Upper lobe of right lung (tissue), 1 donor: ENCODE measurements around the gene PTPN2. TPM values are rescaled to one million over a fixed set of nuclear protein-coding genes. Genes with fewer than 3 reads are reported as not detected.

Experiments used
- ATAC-seq: fragments of 200-7000 bp; cut with Tn5 transposase; one replicate; pipeline ENCODE4 v1.9.1; 2020; ENCODE audit warnings: mild to moderate bottlenecking, moderate library complexity
- DNase-seq: peaks from one replicate; pipeline ENCODE4 v3.0.0-alpha.2; 2020
- H3K27ac ChIP-seq: fragments of 200-600 bp; one replicate; pipeline ENCODE4 v1.8.0; 2022
- H3K27me3 ChIP-seq: fragments of 200-600 bp; one replicate; pipeline ENCODE4 v1.8.0; 2022; ENCODE audit warnings: mild to moderate bottlenecking
- H3K36me3 ChIP-seq: fragments of 200-600 bp; one replicate; pipeline ENCODE4 v1.8.0; 2022
- H3K4me1 ChIP-seq: fragments of 200-600 bp; one replicate; pipeline ENCODE4 v1.8.0; 2022
- H3K4me3 ChIP-seq: fragments of 200-600 bp; one replicate; pipeline ENCODE4 v1.8.0; 2022; ENCODE audit warnings: mild to moderate bottlenecking
- H3K9me3 ChIP-seq: fragments of 200-600 bp; one replicate; pipeline ENCODE4 v1.8.0; 2022
- CTCF ChIP-seq: fragments of 200-600 bp; IDR thresholded peaks from one replicate; pipeline ENCODE4 v1.8.0; 2022; ENCODE audit warnings: antibody characterized with exemption
- intact Hi-C: fragments of 100-400 bp; cut with DNase I; formaldehyde crosslinking; loops from one replicate; pipeline ENCODE4 v1.11.0; 2022
- total RNA-seq: library from RNA; stranded (reverse); fragmentation: NEBNext Ultra II Directional; extraction: Animal tissue kit (Norgen Biotek cat#: 25700); gene quantifications from one replicate; pipeline ENCODE4 v1.2.1, GENCODE V29; 2021
- donor health status: DM: no; HTN: yes; CAD: no; lungs with severe emphysema.

PTPN2 gene
- total RNA-seq, 1 donor from 2014 or later = 53.9 TPM

- ATAC-seq = no peak
- no peak for TF ChIP-seq CTCF
- H3K4me3 ChIP-seq = no peak overlapping the region
Observed at GRCh38 chr18:12786669-12787068, 97.4 kb downstream of the PTPN2 start.

GRCh38 chr18:12783524-12783923 lies 100.5 kb downstream of the PTPN2 start:
- no peak for TF ChIP-seq CTCF
- Histone ChIP-seq H3K36me3 (peaks cover 6% of the 10 kb centered on the region), H3K4me1 (no peaks in the 10 kb centered on the region), H3K9me3 (no peaks in the 10 kb centered on the region), H3K27me3 (no peaks in the 10 kb centered on the region), H3K4me3 (no peak overlapping the region), H3K27ac (no peak overlapping the region)
- ATAC-seq (no peak), DNase-seq (no peak)
- intact Hi-C loops = no loop called here

More at GRCh38 chr18:12786669-12787068, 97.4 kb downstream of the PTPN2 start:
- no peaks in the 10 kb centered on the region for H3K4me1 ChIP-seq
- H3K27me3 ChIP-seq = no peaks in the 10 kb centered on the region
- peaks cover 6% of the 10 kb centered on the region for H3K36me3 ChIP-seq
- H3K27ac ChIP-seq = no peak overlapping the region
- H3K9me3 ChIP-seq = no peaks in the 10 kb centered on the region
- intact Hi-C loops = no loop called here
- no peak for DNase-seq

GRCh38 chr18:12782521-12782920 lies 101.5 kb downstream of the PTPN2 start:
- Histone ChIP-seq H3K27ac (no peak overlapping the region), H3K4me3 (no peak overlapping the region), H3K27me3 (no peaks in the 10 kb centered on the region), H3K36me3 (peaks cover 6% of the 10 kb centered on the region), H3K9me3 (no peaks in the 10 kb centered on the region), H3K4me1 (no peaks in the 10 kb centered on the region)
- no peak for TF ChIP-seq CTCF
- ATAC-seq (no peak), DNase-seq (no peak)
- intact Hi-C loops = no loop called here

- Histone ChIP-seq H3K36me3 (no peaks in the 10 kb centered on the region), H3K27ac (no peak overlapping the region), H3K27me3 (no peaks in the 10 kb centered on the region), H3K9me3 (no peaks in the 10 kb centered on the region), H3K4me3 (no peak overlapping the region), H3K4me1 (no peaks in the 10 kb centered on the region)
- no peak for TF ChIP-seq CTCF
- no peak for DNase-seq
- intact Hi-C loops = no loop called here
- ATAC-seq = no peak
Observed at GRCh38 chr18:12779456-12779855, 104.6 kb downstream of the PTPN2 start.

- no peak for DNase-seq
- no peaks in the 10 kb centered on the region for H3K4me1 ChIP-seq
- no peaks in the 10 kb centered on the region for H3K9me3 ChIP-seq
- H3K27me3 ChIP-seq = no peaks in the 10 kb centered on the region
- no peak overlapping the region for H3K27ac ChIP-seq
- TF ChIP-seq CTCF = no peak
- intact Hi-C loops = no loop called here
- no peak overlapping the region for H3K4me3 ChIP-seq
- no peaks in the 10 kb centered on the region for H3K36me3 ChIP-seq
- no peak for ATAC-seq
Observed at GRCh38 chr18:12779043-12779442, 105.0 kb downstream of the PTPN2 start.

GRCh38 chr18:12777500-12777944 lies 106.5 kb downstream of the PTPN2 start:
- Histone ChIP-seq H3K27me3 (no peaks in the 10 kb centered on the region), H3K9me3 (no peaks in the 10 kb centered on the region), H3K27ac (no peak overlapping the region), H3K4me1 (no peaks in the 10 kb centered on the region), H3K36me3 (no peaks in the 10 kb centered on the region), H3K4me3 (peak overlapping the region; percentile 33)
- intact Hi-C loops = no loop called here
- ATAC-seq (peak; percentile 89), DNase-seq (peak; percentile 71)
- no peak for TF ChIP-seq CTCF
